ENCODE measurements around the gene MAP3K7CL. TPM values are rescaled to one million over a fixed set of nuclear protein-coding genes. Genes with fewer than 3 reads are reported as not detected.

MAP3K7CL gene
- total RNA-seq, 1 donor from 2014 or later, result 93.1 TPM

GRCh38 chr21:29133796-29134195 lies 3.4 kb downstream of the MAP3K7CL start:
- Mint-ChIP-seq H3K36me3 (ENCODE audit: low read depth) (peaks cover 6% of the 10 kb centered on the region), H3K4me1 (ENCODE audit: low read depth) (peaks cover 58% of the 10 kb centered on the region), H3K9me3 (ENCODE audit: low read depth) (peaks cover 11% of the 10 kb centered on the region), H3K27me3 (ENCODE audit: low read depth) (no peaks in the 10 kb centered on the region), H3K27ac (ENCODE audit: unreplicated experiment) (no peak overlapping the region), H3K4me3 (ENCODE audit: unreplicated experiment) (no peak overlapping the region)
- no peak for TF ChIP-seq CTCF (IDR thresholded peaks at IDR 0.05)
- DNase-seq (ENCODE audit: low spot score), result no peak

- TF ChIP-seq CTCF (IDR thresholded peaks at IDR 0.05), result no peak
- no peaks in the 10 kb centered on the region for H3K9me3 Mint-ChIP-seq (ENCODE audit: low read depth)
- DNase-seq (ENCODE audit: low spot score), result no peak
- H3K4me1 Mint-ChIP-seq (ENCODE audit: low read depth), result peaks cover 49% of the 10 kb centered on the region
- H3K27ac Mint-ChIP-seq (ENCODE audit: unreplicated experiment), result no peak overlapping the region
- H3K36me3 Mint-ChIP-seq (ENCODE audit: low read depth), result peaks cover 5% of the 10 kb centered on the region
- H3K27me3 Mint-ChIP-seq (ENCODE audit: low read depth), result no peaks in the 10 kb centered on the region
- H3K4me3 Mint-ChIP-seq (ENCODE audit: unreplicated experiment), result no peak overlapping the region
These were observed 5.0 kb downstream of the MAP3K7CL start for GRCh38 chr21:29135481-29135880.

GRCh38 chr21:29136033-29136432 lies 5.6 kb downstream of the MAP3K7CL start:
- no peaks in the 10 kb centered on the region for H3K27me3 Mint-ChIP-seq (ENCODE audit: low read depth)
- DNase-seq (ENCODE audit: low spot score), result no peak
- no peak overlapping the region for H3K27ac Mint-ChIP-seq (ENCODE audit: unreplicated experiment)
- H3K4me3 Mint-ChIP-seq (ENCODE audit: unreplicated experiment), result no peak overlapping the region
- TF ChIP-seq CTCF (IDR thresholded peaks at IDR 0.05), result no peak
- peaks cover 5% of the 10 kb centered on the region for H3K36me3 Mint-ChIP-seq (ENCODE audit: low read depth)
- no peaks in the 10 kb centered on the region for H3K9me3 Mint-ChIP-seq (ENCODE audit: low read depth)
- peaks cover 43% of the 10 kb centered on the region for H3K4me1 Mint-ChIP-seq (ENCODE audit: low read depth)

- peaks cover 51% of the 10 kb centered on the region for H3K4me1 Mint-ChIP-seq (ENCODE audit: low read depth)
- H3K27me3 Mint-ChIP-seq (ENCODE audit: low read depth), result no peaks in the 10 kb centered on the region
- TF ChIP-seq CTCF (IDR thresholded peaks at IDR 0.05), result no peak
- H3K4me3 Mint-ChIP-seq (ENCODE audit: unreplicated experiment), result no peak overlapping the region
- DNase-seq (ENCODE audit: low spot score), result no peak
- H3K36me3 Mint-ChIP-seq (ENCODE audit: low read depth), result peaks cover 1% of the 10 kb centered on the region
- no peaks in the 10 kb centered on the region for H3K9me3 Mint-ChIP-seq (ENCODE audit: low read depth)
- peak overlapping the region; percentile 91 for H3K27ac Mint-ChIP-seq (ENCODE audit: unreplicated experiment)
These were observed 14.4 kb downstream of the MAP3K7CL start for GRCh38 chr21:29144736-29145353.

- DNase-seq (ENCODE audit: low spot score), result no peak
- peaks cover 1% of the 10 kb centered on the region for H3K36me3 Mint-ChIP-seq (ENCODE audit: low read depth)
- H3K27ac Mint-ChIP-seq (ENCODE audit: unreplicated experiment), result peak overlapping the region; percentile 91
- H3K4me3 Mint-ChIP-seq (ENCODE audit: unreplicated experiment), result no peak overlapping the region
- H3K9me3 Mint-ChIP-seq (ENCODE audit: low read depth), result no peaks in the 10 kb centered on the region
- TF ChIP-seq CTCF (IDR thresholded peaks at IDR 0.05), result no peak
- peaks cover 57% of the 10 kb centered on the region for H3K4me1 Mint-ChIP-seq (ENCODE audit: low read depth)
- no peaks in the 10 kb centered on the region for H3K27me3 Mint-ChIP-seq (ENCODE audit: low read depth)
These were observed 14.9 kb downstream of the MAP3K7CL start for GRCh38 chr21:29145354-29145782.

Measured in chondrocyte (in vitro differentiated cells).